A673 (cell line): Measurements from ENCODE around the gene SPATA13.

Experiments
- CTCF ChIP-seq: fragments of 300-800, 200-600 bp; sonication (generic); conservative IDR thresholded peaks from 2 replicates; pipeline ENCODE4 v1.5.1; 2017; ENCODE audit warnings: low read depth, mild to moderate bottlenecking, antibody characterized with exemption, low read length, moderate library complexity, mixed read lengths
- EZH2 ChIP-seq: fragments of 200-600 bp; sonication (generic); IDR thresholded peaks from 2 replicates; pipeline ENCODE4 v1.6.1; 2017; ENCODE audit warnings: borderline replicate concordance, low read depth, mild to moderate bottlenecking, mixed read lengths, antibody characterized with exemption, low read length; ENCODE audit not compliant: poor library complexity, severe bottlenecking

- TF ChIP-seq CTCF (no peak), EZH2 (no peak)
Observed at GRCh38 chr13:24232474-24232873, 72.0 kb downstream of the SPATA13 start.
